Mammary microvascular endothelial cell (primary cell): ENCODE data around the gene ZNF726. TPM values are rescaled to one million over a fixed set of nuclear protein-coding genes. Genes with fewer than 3 reads are reported as not detected.

Source experiments
- total RNA-seq: library from RNA; depleted of rRNA; stranded (reverse); fragments of >200 nt; gene quantifications from 2 replicates; pipeline ENCODE4 v1.2.3, GENCODE V29; 2015

The ZNF726 gene
- total RNA-seq, result 2.3 and 4.1 TPM in 2 replicates

GRCh38 chr19:23914402-23915286 is at the start of gene ZNF726:
Gene ZNF726, plus strand, starts transcription at chr19:23914886. Its CDS starts 109 bp downstream, at chr19:23914995.

Other genes starting within 250 kb of the ZNF726 start
- 4.5 and 4.6 TPM in 2 replicates for gene ZNF675, start 227.7 kb upstream of the ZNF726 start, total RNA-seq
- 1.3 TPM in 2 replicates for gene ZNF681, start 156.0 kb upstream of the ZNF726 start, total RNA-seq
- 4.2 and 6.9 TPM in 2 replicates for gene ZNF254, start 172.3 kb downstream of the ZNF726 start, total RNA-seq